Neural cell (in vitro differentiated cells): Measurements from ENCODE around the gene HOATZ. TPM values are rescaled to one million over a fixed set of nuclear protein-coding genes. Genes with fewer than 3 reads are reported as not detected.

Experiments
- H2AFZ ChIP-seq: fragments of 200-600, 300-800 bp; sonication (generic), shearing (Covaris generic); 2 replicates; pipeline ENCODE4 v1.6.0; 2014; ENCODE audit warnings: low read depth, mild to moderate bottlenecking, antibody characterized with exemption, low read length, moderate library complexity
- H3F3A ChIP-seq: fragments of 200-600 bp; shearing (Covaris generic); 2 replicates; pipeline ENCODE4 v1.6.1; 2016; ENCODE audit warnings: mild to moderate bottlenecking, moderate library complexity, mixed read lengths, antibody characterized with exemption, low read length; ENCODE audit not compliant: insufficient read depth, poor library complexity, severe bottlenecking
- H3K27ac ChIP-seq: fragments of 200-600, 300-800 bp; sonication (generic), shearing (Covaris generic); 2 replicates; pipeline ENCODE4 v1.5.1; 2014; ENCODE audit warnings: mild to moderate bottlenecking, low read length, moderate library complexity
- H3K27me3 ChIP-seq: fragments of 300-800, 200-600 bp; sonication (generic), shearing (Covaris generic); 2 replicates; pipeline ENCODE4 v1.6.0; 2014; ENCODE audit warnings: mild to moderate bottlenecking, low read depth, low read length, moderate library complexity; ENCODE audit not compliant: insufficient read depth
- H3K36me3 ChIP-seq: fragments of 300-800, 200-600 bp; sonication (generic), shearing (Covaris generic); 2 replicates; pipeline ENCODE4 v1.5.1; 2014; ENCODE audit warnings: mild to moderate bottlenecking, antibody characterized with exemption, low read length, moderate library complexity; ENCODE audit not compliant: insufficient read depth
- H3K4me2 ChIP-seq: fragments of 300-800, 200-600 bp; sonication (generic), shearing (Covaris generic); 2 replicates; pipeline ENCODE4 v1.6.0; 2014; ENCODE audit warnings: mild to moderate bottlenecking, low read length
- H3K4me3 ChIP-seq: fragments of 300-800, 200-600 bp; sonication (generic), shearing (Covaris generic); 2 replicates; pipeline ENCODE4 v1.5.1; 2014; ENCODE audit warnings: mild to moderate bottlenecking, low read length, moderate library complexity
- H3K79me2 ChIP-seq: fragments of 200-600 bp; shearing (Covaris generic); replicated peaks from 2 replicates; pipeline ENCODE4 v1.6.0; 2014; ENCODE audit warnings: mild to moderate bottlenecking, low read length, moderate library complexity; ENCODE audit not compliant: insufficient read depth
- H3K9ac ChIP-seq: fragments of 300-800, 200-600 bp; sonication (generic), shearing (Covaris generic); 2 replicates; pipeline ENCODE4 v1.6.1; 2016; ENCODE audit warnings: mild to moderate bottlenecking, low read length, mixed read lengths
- H3K9me2 ChIP-seq: fragments of 200-600 bp; shearing (Covaris generic); 2 replicates; pipeline ENCODE4 v1.6.1; 2016; ENCODE audit warnings: mild to moderate bottlenecking, low read length, mixed read lengths; ENCODE audit not compliant: insufficient read depth
- H3K9me3 ChIP-seq: fragments of 200-600, 300-800 bp; sonication (generic), shearing (Covaris generic); 2 replicates; pipeline ENCODE4 v1.6.1; 2016; ENCODE audit warnings: mild to moderate bottlenecking, mixed run types, low read length, moderate library complexity, mixed read lengths
- H4K20me1 ChIP-seq: fragments of 200-600 bp; shearing (Covaris generic); 2 replicates; pipeline ENCODE4 v1.6.1; 2016; ENCODE audit warnings: mild to moderate bottlenecking, mixed run types; ENCODE audit not compliant: insufficient read depth
- CTCF ChIP-seq: fragments of 450-650 bp; IDR thresholded peaks from 2 replicates; pipeline ENCODE4 v1.5.1; 2014; ENCODE audit warnings: antibody characterized with exemption, mild to moderate bottlenecking, moderate library complexity; ENCODE audit not compliant: poor library complexity, severe bottlenecking
- EP300 ChIP-seq: fragments of 450-650 bp; conservative IDR thresholded peaks from 2 replicates; pipeline ENCODE4 v1.6.1; 2014; ENCODE audit warnings: antibody characterized with exemption, mild to moderate bottlenecking, moderate library complexity; ENCODE audit not compliant: poor library complexity, severe bottlenecking
- EZH2 ChIP-seq: fragments of 200-600, 300-800 bp; shearing (Covaris generic), sonication (generic); IDR thresholded peaks from 2 replicates; pipeline ENCODE4 v1.6.1; 2014; ENCODE audit warnings: antibody characterized with exemption, low read length, borderline replicate concordance, mild to moderate bottlenecking; ENCODE audit not compliant: insufficient read depth, poor library complexity, severe bottlenecking
- MXI1 ChIP-seq: fragments of 450-650 bp; conservative IDR thresholded peaks from 2 replicates; pipeline ENCODE4 v1.6.1; 2014; ENCODE audit warnings: antibody characterized with exemption, mild to moderate bottlenecking; ENCODE audit not compliant: poor library complexity, severe bottlenecking
- POLR2AphosphoS5 ChIP-seq: IDR thresholded peaks from 2 replicates; pipeline ENCODE4 v1.6.1; 2012
- RAD21 ChIP-seq: fragments of 450-650 bp; conservative IDR thresholded peaks from 2 replicates; pipeline ENCODE4 v1.6.1; 2014; ENCODE audit warnings: antibody characterized with exemption, mild to moderate bottlenecking, moderate library complexity
- SMC3 ChIP-seq: fragments of 450-650 bp; conservative IDR thresholded peaks from 2 replicates; pipeline ENCODE4 v1.6.1; 2014; ENCODE audit warnings: antibody characterized with exemption, mild to moderate bottlenecking, moderate library complexity; ENCODE audit not compliant: poor library complexity
- TAF1 ChIP-seq: IDR thresholded peaks from 2 replicates; pipeline ENCODE4 v1.6.1; 2012; ENCODE audit warnings: low read depth
- polyA plus RNA-seq: library from polyadenylated mRNA; depleted of rRNA; stranded (reverse); fragments of >200 nt; gene quantifications from 2 replicates; pipeline ENCODE4 v1.2.3, GENCODE V29; 2014
- TF ChIP-seq, protein P1 (sequence below): IDR thresholded peaks from 2 replicates; pipeline ENCODE4 v1.6.1; 2012; ENCODE audit warnings: borderline replicate concordance

The HOATZ gene
- polyA plus RNA-seq, 1 donor from 2014 or later, result not detected

- H3K4me3 ChIP-seq, result no peak overlapping the region
- no peaks in the 10 kb centered on the region for H3K9me3 ChIP-seq
- no peaks in the 10 kb centered on the region for H3F3A ChIP-seq
- no peak overlapping the region for H3K4me2 ChIP-seq
- no peaks in the 10 kb centered on the region for H3K79me2 ChIP-seq
- no peaks in the 10 kb centered on the region for H4K20me1 ChIP-seq
- no peak overlapping the region for H3K27ac ChIP-seq
- H3K27me3 ChIP-seq, result peaks cover 44% of the 10 kb centered on the region
- no peak overlapping the region for H3K9ac ChIP-seq
- no peak overlapping the region for H2AFZ ChIP-seq
- no peaks in the 10 kb centered on the region for H3K36me3 ChIP-seq
- no peaks in the 10 kb centered on the region for H3K9me2 ChIP-seq
- TF ChIP-seq EP300 (no peak), MXI1 (no peak), TAF1 (no peak), RAD21 (no peak), CTCF (no peak), POLR2AphosphoS5 (no peak), SMC3 (no peak), EZH2 (no peak)
- TF ChIP-seq, protein P1, sequence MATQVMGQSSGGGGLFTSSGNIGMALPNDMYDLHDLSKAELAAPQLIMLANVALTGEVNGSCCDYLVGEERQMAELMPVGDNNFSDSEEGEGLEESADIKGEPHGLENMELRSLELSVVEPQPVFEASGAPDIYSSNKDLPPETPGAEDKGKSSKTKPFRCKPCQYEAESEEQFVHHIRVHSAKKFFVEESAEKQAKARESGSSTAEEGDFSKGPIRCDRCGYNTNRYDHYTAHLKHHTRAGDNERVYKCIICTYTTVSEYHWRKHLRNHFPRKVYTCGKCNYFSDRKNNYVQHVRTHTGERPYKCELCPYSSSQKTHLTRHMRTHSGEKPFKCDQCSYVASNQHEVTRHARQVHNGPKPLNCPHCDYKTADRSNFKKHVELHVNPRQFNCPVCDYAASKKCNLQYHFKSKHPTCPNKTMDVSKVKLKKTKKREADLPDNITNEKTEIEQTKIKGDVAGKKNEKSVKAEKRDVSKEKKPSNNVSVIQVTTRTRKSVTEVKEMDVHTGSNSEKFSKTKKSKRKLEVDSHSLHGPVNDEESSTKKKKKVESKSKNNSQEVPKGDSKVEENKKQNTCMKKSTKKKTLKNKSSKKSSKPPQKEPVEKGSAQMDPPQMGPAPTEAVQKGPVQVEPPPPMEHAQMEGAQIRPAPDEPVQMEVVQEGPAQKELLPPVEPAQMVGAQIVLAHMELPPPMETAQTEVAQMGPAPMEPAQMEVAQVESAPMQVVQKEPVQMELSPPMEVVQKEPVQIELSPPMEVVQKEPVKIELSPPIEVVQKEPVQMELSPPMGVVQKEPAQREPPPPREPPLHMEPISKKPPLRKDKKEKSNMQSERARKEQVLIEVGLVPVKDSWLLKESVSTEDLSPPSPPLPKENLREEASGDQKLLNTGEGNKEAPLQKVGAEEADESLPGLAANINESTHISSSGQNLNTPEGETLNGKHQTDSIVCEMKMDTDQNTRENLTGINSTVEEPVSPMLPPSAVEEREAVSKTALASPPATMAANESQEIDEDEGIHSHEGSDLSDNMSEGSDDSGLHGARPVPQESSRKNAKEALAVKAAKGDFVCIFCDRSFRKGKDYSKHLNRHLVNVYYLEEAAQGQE, result no peak
These were observed 22.8 kb downstream of the HOATZ start for GRCh38 chr11:111537336-111537860.

- Histone ChIP-seq H3K4me3 (no peak overlapping the region), H3K36me3 (no peaks in the 10 kb centered on the region), H3F3A (no peaks in the 10 kb centered on the region), H3K9ac (no peak overlapping the region), H3K27ac (no peak overlapping the region), H3K9me2 (no peaks in the 10 kb centered on the region), H4K20me1 (no peaks in the 10 kb centered on the region), H3K27me3 (peaks cover 55% of the 10 kb centered on the region), H3K4me2 (no peak overlapping the region), H3K79me2 (no peaks in the 10 kb centered on the region), H2AFZ (no peak overlapping the region), H3K9me3 (no peaks in the 10 kb centered on the region)
- TF ChIP-seq POLR2AphosphoS5, result no peak
- TF ChIP-seq EZH2, result no peak
- no peak for TF ChIP-seq SMC3
- TF ChIP-seq, protein P1, result no peak
These were observed 24.0 kb downstream of the HOATZ start for GRCh38 chr11:111538407-111539114.
